Ectodermal cell (in vitro differentiated cells): ENCODE results near the gene GCGR.
A peak's percentile ranks its signal among the peaks of the same experiment; 100 is the strongest.

Experiments
- H3K27ac ChIP-seq: 2 replicates; pipeline ENCODE4 v1.7.0; 2013; ENCODE audit warnings: mild to moderate bottlenecking, low read depth, low read length; ENCODE audit not compliant: insufficient read depth, poor library complexity, severe bottlenecking
- H3K27me3 ChIP-seq: 2 replicates; pipeline ENCODE4 v1.7.0; 2013; ENCODE audit warnings: mild to moderate bottlenecking, low read length; ENCODE audit not compliant: insufficient read depth, control insufficient read depth, poor library complexity, severe bottlenecking
- H3K36me3 ChIP-seq: one replicate; pipeline ENCODE4 v1.7.0; 2013; ENCODE audit warnings: low read length; ENCODE audit not compliant: control insufficient read depth, insufficient read depth
- H3K4me1 ChIP-seq: one replicate; pipeline ENCODE4 v1.7.0; 2013; ENCODE audit warnings: low read length; ENCODE audit not compliant: control insufficient read depth, insufficient read depth
- H3K4me3 ChIP-seq: 2 replicates; pipeline ENCODE4 v1.7.0; 2013; ENCODE audit warnings: low read depth, low read length, control low read depth; ENCODE audit not compliant: insufficient read depth
- H3K9me3 ChIP-seq: 2 replicates; pipeline ENCODE4 v1.7.0; 2013; ENCODE audit warnings: mild to moderate bottlenecking, low read length, moderate library complexity; ENCODE audit not compliant: control insufficient read depth
- WGBS, 2 experiments: methylation state at CpG; one replicate each; pipeline ENCODE4 v1.1.7; 2013; ENCODE audit warnings: missing lambda C conversion rate in 2 of 2; 5-methylcytosine and 5-hydroxymethylcytosine counted together

Gene GCGR

GRCh38 chr17:81822312-81822637 lies 18.3 kb downstream of the GCGR start:
- Histone ChIP-seq H3K27ac (no peak overlapping the region), H3K27me3 (no peaks in the 10 kb centered on the region), H3K4me3 (no peak overlapping the region), H3K36me3 (no peaks in the 10 kb centered on the region), H3K9me3 (no peaks in the 10 kb centered on the region), H3K4me1 (peaks cover 4% of the 10 kb centered on the region)
- WGBS, 2 experiments: 94 to 96% methylated on average over 8 of the region's 8 CpGs

GRCh38 chr17:81822996-81823819 lies 19.3 kb downstream of the GCGR start:
- no peaks in the 10 kb centered on the region for H3K27me3 ChIP-seq
- WGBS, 2 experiments: 95 to 96% methylated on average over 30 of the region's 30 CpGs
- no peak overlapping the region for H3K27ac ChIP-seq
- no peaks in the 10 kb centered on the region for H3K9me3 ChIP-seq
- no peaks in the 10 kb centered on the region for H3K4me1 ChIP-seq
- H3K36me3 ChIP-seq: no peaks in the 10 kb centered on the region
- H3K4me3 ChIP-seq: no peak overlapping the region

DNA sequence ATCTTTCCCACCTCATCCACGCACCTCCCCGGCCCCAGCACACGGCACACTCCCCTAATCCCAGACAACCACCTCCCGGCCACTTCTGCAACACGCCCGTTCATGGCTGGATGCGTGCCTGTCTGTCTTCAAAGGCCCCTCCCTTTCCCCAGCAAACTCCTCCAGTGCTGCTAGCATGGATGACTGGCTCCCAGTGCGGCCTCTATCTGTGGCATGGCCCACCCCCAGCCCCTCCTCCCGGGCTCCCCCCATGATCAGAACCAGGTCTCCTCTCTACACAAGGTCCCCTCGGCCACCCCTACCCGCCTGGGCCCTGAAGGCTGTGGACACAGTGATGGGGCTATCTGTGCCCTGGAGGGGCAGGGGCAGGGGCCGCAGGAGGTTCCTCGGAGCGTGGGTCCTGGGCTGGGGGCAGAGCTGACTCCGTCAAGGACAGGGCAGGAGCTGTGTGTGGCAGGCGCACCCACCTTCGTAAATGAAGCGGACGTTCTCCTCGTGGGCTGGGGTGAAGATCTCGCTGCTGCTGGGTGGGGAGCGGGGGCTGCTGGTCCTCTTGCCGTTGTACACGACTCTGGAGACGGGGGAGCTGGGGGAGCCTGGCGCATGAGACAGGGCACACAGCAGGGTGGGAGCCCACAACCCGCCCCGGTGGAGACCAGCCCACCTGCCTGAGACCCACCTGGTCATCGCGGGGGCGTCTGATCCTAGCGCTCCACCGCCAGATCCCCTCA lies 20.0 kb downstream of the GCGR start:
- no peaks in the 10 kb centered on the region for H3K36me3 ChIP-seq
- H3K27ac ChIP-seq: no peak overlapping the region
- no peaks in the 10 kb centered on the region for H3K27me3 ChIP-seq
- no peak overlapping the region for H3K4me3 ChIP-seq
- 95 to 96% methylated on average over 33 of the region's 33 CpGs for WGBS, 2 experiments
- no peaks in the 10 kb centered on the region for H3K9me3 ChIP-seq
- H3K4me1 ChIP-seq: peaks cover 6% of the 10 kb centered on the region

- Histone ChIP-seq H3K4me3 (no peak overlapping the region), H3K27ac (no peak overlapping the region), H3K36me3 (no peaks in the 10 kb centered on the region), H3K27me3 (no peaks in the 10 kb centered on the region), H3K4me1 (peaks cover 6% of the 10 kb centered on the region), H3K9me3 (no peaks in the 10 kb centered on the region)
- 87 to 88% methylated on average over 11 of the region's 11 CpGs for WGBS, 2 experiments
Observed at GRCh38 chr17:81824595-81824994, 20.6 kb downstream of the GCGR start.

DNA sequence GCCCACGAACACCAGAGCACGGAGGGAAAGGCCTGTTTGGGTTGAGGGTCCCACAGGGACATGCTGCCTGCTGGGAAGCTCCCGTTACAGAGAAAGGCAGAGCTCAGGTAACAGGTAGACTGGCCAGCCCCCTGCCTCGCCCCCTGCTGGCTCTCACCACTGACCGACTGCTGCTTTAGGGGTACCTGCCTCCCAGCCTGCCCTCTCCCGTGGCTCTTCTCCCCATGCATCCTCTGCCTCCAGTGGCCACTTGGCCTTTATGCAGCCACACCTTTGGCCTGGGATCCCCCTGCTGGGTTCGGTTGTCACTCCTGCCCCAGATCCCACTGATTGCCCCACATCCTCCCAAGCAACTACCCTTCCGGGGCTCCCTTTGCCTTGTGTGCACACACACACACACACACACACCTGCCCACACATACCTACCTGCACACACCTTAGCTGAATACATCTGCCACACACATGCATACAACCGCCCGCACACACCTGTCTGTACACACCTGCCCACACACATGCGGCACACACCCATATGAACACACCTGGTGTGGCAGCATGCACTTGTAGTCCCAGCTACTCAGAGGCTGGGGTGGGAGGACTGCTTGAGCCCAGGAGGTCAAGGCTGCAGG lies 22.0 kb downstream of the GCGR start:
- Histone ChIP-seq H3K4me3 (no peak overlapping the region), H3K36me3 (no peaks in the 10 kb centered on the region), H3K4me1 (peaks cover 6% of the 10 kb centered on the region), H3K9me3 (no peaks in the 10 kb centered on the region), H3K27me3 (no peaks in the 10 kb centered on the region), H3K27ac (no peak overlapping the region)
- 82 to 83% methylated on average over 11 of the region's 11 CpGs for WGBS, 2 experiments

- Histone ChIP-seq H3K4me3 (no peak overlapping the region), H3K36me3 (no peaks in the 10 kb centered on the region), H3K27ac (peak overlapping the region; percentile 26), H3K9me3 (no peaks in the 10 kb centered on the region), H3K27me3 (no peaks in the 10 kb centered on the region), H3K4me1 (peaks cover 12% of the 10 kb centered on the region)
- 83 to 84% methylated on average over 7 of the region's 7 CpGs for WGBS, 2 experiments
Observed at GRCh38 chr17:81828656-81829055, 24.7 kb downstream of the GCGR start.

GRCh38 chr17:81829858-81830257 lies 25.9 kb downstream of the GCGR start:
- H3K36me3 ChIP-seq: no peaks in the 10 kb centered on the region
- H3K9me3 ChIP-seq: no peaks in the 10 kb centered on the region
- WGBS, 2 experiments: 94% methylated on average over 6 of the region's 6 CpGs
- no peak overlapping the region for H3K4me3 ChIP-seq
- H3K4me1 ChIP-seq: peaks cover 12% of the 10 kb centered on the region
- no peak overlapping the region for H3K27ac ChIP-seq
- no peaks in the 10 kb centered on the region for H3K27me3 ChIP-seq

DNA sequence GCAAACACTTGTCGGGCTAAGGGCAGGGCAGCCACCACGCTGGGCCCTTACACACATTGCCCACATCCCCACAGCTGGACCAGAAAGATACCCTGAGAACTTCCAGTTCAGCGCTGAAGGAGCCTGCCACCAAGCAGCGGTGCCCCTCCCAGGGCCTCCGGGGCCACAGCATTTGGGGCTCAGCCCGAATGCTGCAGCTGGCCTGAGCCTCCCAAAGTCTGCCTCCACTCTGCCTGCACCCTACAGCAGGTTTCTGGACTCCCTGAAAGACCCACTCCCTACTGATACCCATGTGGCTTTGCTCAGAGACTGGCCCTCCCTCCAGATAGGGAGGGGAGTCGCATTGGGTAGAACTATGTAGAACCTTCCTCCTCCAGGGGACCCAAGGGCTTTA lies 27.6 kb downstream of the GCGR start:
- H3K4me3 ChIP-seq: no peak overlapping the region
- H3K27me3 ChIP-seq: no peaks in the 10 kb centered on the region
- no peaks in the 10 kb centered on the region for H3K9me3 ChIP-seq
- H3K27ac ChIP-seq: no peak overlapping the region
- H3K4me1 ChIP-seq: peaks cover 12% of the 10 kb centered on the region
- H3K36me3 ChIP-seq: no peaks in the 10 kb centered on the region
- 89 to 91% methylated on average over 7 of the region's 7 CpGs for WGBS, 2 experiments

DNA sequence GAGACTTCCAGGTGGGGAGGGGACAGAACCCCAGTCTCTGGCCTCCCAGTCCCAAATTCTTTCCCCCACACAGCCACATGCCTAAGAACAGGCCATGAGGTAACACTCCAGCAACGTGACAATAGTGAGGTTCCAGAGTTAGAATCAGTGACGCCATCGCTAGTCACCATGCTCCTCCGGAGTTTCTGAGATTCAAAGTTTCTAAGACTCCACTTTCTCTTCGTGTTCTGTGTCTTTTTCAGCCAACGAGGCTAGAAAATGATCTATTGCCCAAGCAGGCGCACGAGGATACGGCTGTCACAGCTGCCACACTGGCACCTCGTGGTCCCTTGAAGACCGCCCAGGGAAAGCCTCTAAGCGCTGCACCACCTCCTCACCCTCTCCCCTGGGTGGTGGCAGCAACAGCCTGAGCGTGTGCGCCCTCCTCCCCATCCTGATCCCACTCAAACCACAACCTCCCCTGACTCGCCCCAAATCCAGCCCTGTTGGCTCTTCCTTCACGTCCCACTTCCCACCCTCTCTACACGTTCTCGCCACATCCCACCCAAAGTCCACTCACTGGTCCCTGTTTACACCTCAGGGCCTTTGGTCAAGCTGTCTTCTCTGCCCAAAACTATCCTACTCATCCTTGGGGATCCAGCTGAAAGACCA lies 28.1 kb downstream of the GCGR start:
- 63 to 64% methylated on average over 18 of the region's 18 CpGs for WGBS, 2 experiments
- Histone ChIP-seq H3K4me1 (peaks cover 12% of the 10 kb centered on the region), H3K27me3 (no peaks in the 10 kb centered on the region), H3K4me3 (peak overlapping the region; percentile 78), H3K27ac (no peak overlapping the region), H3K36me3 (no peaks in the 10 kb centered on the region), H3K9me3 (no peaks in the 10 kb centered on the region)
